GM12801 (cell line): ENCODE measurements around the gene KCNIP4.

ENCODE experiments used
- CTCF ChIP-seq: IDR thresholded peaks from one replicate; pipeline ENCODE4 v1.5.1; 2011; ENCODE audit warnings: control low read depth; ENCODE audit not compliant: insufficient read length; ENCODE audit errors: extremely low read depth

KCNIP4 gene

GRCh38 chr4:21979196-21979595, 30.6 kb upstream of the KCNIP4 start:
- TF ChIP-seq CTCF: no peak

- TF ChIP-seq CTCF: no peak
These were observed 27.6 kb upstream of the KCNIP4 start for GRCh38 chr4:21976166-21976565.

- no peak for TF ChIP-seq CTCF
These were observed 25.3 kb upstream of the KCNIP4 start for GRCh38 chr4:21973850-21974249.

- TF ChIP-seq CTCF: no peak
These were observed 16.3 kb upstream of the KCNIP4 start for GRCh38 chr4:21964762-21965319.

GRCh38 chr4:21962691-21963090, 14.1 kb upstream of the KCNIP4 start:
- no peak for TF ChIP-seq CTCF

- no peak for TF ChIP-seq CTCF
These were observed 12.2 kb upstream of the KCNIP4 start for GRCh38 chr4:21960793-21961192.

- TF ChIP-seq CTCF: no peak
These were observed 6.3 kb upstream of the KCNIP4 start for GRCh38 chr4:21954916-21955315.
